Stimulated activated CD4-positive, alpha-beta T cell treated with anti-CD3 and anti-CD28 coated beads, Interleukin-4, amount 100 ng/mL, for 48 hours (primary cell): ENCODE results near the gene TNNI2.
A peak's percentile ranks its signal among the peaks of the same experiment; 100 is the strongest.

Experiments
- DNase-seq, 2 donors: peaks; one replicate each; pipeline ENCODE4 v3.0.0-alpha.2; 2020; ENCODE audit warnings: low read depth in 2 of 2

TNNI2 gene

DNA sequence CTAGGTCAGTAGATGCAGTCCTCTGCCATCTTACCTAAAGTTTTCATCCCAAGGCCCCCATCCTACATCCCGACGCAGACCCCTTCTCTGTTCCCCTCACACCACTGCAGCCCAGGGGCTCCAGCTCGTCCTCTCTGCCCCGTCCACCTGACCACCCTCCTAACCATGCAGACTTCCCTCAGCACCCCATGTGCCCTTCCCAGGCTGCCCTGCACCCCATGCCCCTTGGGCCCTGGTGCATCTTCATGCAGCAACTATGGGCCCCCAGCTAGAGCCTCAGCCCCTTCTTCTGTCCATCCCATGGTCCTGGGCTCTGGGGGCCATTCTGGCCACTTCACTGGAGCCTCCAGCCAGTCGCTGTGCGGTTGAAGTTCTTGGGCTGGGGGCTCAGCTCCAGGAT, 50.0 kb downstream of the TNNI2 start:
- DNase-seq = no peak

- DNase-seq = peak; percentile 50 to 55
These were observed 50.6 kb downstream of the TNNI2 start for GRCh38 chr11:1889224-1889930.

DNA sequence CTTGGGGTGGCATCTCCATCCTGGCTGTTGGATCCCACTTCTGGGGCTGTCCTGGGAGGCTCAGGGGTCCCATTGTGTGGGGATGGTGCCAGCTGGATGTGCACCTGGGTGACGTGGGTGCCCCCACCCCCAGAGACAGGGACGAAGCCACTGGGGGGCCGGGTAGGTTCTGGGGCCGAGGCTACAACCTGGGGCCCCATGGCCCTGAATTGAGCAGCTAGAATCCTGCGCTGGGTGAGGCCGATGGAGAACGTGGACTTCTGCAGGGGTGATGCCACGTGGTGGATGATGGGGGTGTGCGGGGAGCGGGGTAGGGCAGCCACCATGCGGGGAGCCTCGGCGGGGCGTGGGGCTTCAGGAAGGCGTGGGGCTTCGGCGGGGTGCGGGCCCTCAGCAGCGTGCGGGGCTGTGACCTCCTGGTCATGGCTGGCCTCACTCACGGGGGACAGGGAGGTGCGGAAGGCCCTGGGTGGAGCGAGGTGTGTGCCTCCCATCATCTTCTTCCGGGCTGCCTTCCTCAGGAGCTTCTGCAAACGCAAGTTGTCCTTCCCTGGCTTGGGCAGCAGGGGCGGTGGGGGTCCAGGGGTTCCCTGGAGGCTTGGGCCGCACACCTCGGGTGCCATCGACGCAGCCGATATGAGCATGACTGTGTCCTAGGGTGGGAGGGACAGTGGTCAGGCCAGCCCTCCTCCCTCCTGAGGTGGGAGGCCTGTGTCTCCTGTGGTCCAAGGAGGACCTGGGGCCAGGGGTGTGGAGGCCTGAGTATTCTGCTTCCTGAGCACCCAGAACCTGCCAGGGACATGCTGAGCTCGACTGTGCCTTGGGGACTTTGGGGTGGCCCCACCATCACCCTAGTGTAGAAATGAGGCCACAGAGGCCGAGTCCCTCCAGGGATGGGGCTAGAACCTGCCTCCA, 51.4 kb downstream of the TNNI2 start:
- no peak for DNase-seq
